Right cardiac atrium (tissue), 5 donors: ENCODE data around the gene ANO3. TPM values are rescaled to one million over a fixed set of nuclear protein-coding genes. Genes with fewer than 3 reads are reported as not detected.

Source experiments
- ATAC-seq, 2 donors: fragments of 200-7000 bp; cut with Tn5 transposase; one replicate each; pipeline versions ENCODE4 v1.8.0 to v1.9.1; 2020; ENCODE audit warnings: moderate library complexity in 2 of 2, mild to moderate bottlenecking in 1 of 2
- DNase-seq, 3 donors: peaks; one replicate each; pipeline ENCODE4 v3.0.0-alpha.2; 2020
- H3K27ac ChIP-seq: one replicate; pipeline ENCODE4 v1.5.1; 2013; ENCODE audit warnings: mild to moderate bottlenecking, low read length, control low read depth, moderate library complexity
- H3K27me3 ChIP-seq: one replicate; pipeline ENCODE4 v1.6.1; 2013; ENCODE audit not compliant: control insufficient read depth, insufficient read depth
- H3K4me1 ChIP-seq: one replicate; pipeline ENCODE4 v1.6.1; 2013; ENCODE audit warnings: low read length; ENCODE audit not compliant: control insufficient read depth, insufficient read depth
- H3K4me3 ChIP-seq: one replicate; pipeline ENCODE4 v1.5.1; 2013; ENCODE audit warnings: low read length, control low read depth
- H3K9me3 ChIP-seq: one replicate; pipeline ENCODE4 v1.6.1; 2013; ENCODE audit warnings: low read length; ENCODE audit not compliant: control insufficient read depth
- WGBS: extraction: QIAGEN DNeasy Blood & Tissue Kit; methylation state at CpG from one replicate; pipeline ENCODE4 v1.1.7; 2013; 5-methylcytosine and 5-hydroxymethylcytosine counted together
- intact Hi-C, 4 donors: fragments of 100-400 bp; cut with DNase I; formaldehyde crosslinking; loops; one replicate each; pipeline versions ENCODE4 v1.11.0 to v1.14.0; 2022 to 2023
- polyA plus RNA-seq: library from polyadenylated mRNA; stranded (reverse); fragments of 200-250 nt; gene quantifications from one replicate; pipeline ENCODE4 v1.2.3, GENCODE V29; 2013
- total RNA-seq, 4 donors: library from RNA; stranded (reverse); fragmentation: NEBNext Ultra II Directional; extraction: Animal tissue kit (Norgen Biotek cat#: 25700); gene quantifications; one replicate each; pipeline ENCODE4 v1.2.1, GENCODE V29; 2021
- donor health status: healthy with polysubstance abuse.
- donor health status: DM: no; HTN: yes; CAD: no.
- donor health status: DM: no; HTN: no; CAD: no.
- donor health status: DM: no; HTN: yes; CAD: no; lungs with severe emphysema.
- donor health status: DM: yes; HTN: yes; CAD: no.

The ANO3 gene
- total and polyA plus RNA-seq, 5 donors, result 0.06 to 1.6 (median 0.35) TPM

- H3K27me3 ChIP-seq, result no peaks in the 10 kb centered on the region
- H3K9me3 ChIP-seq, result no peaks in the 10 kb centered on the region
- H3K4me1 ChIP-seq, result no peaks in the 10 kb centered on the region
- intact Hi-C loops, result no loop called here
- DNase-seq, result no peak
- ATAC-seq, result no peak
- no peak overlapping the region for H3K27ac ChIP-seq
- WGBS, result 78% methylated on average over 1 of the region's 1 CpG
- H3K4me3 ChIP-seq, result no peak overlapping the region
Observed at GRCh38 chr11:26687351-26687750, 355.4 kb downstream of the ANO3 start.

DNA sequence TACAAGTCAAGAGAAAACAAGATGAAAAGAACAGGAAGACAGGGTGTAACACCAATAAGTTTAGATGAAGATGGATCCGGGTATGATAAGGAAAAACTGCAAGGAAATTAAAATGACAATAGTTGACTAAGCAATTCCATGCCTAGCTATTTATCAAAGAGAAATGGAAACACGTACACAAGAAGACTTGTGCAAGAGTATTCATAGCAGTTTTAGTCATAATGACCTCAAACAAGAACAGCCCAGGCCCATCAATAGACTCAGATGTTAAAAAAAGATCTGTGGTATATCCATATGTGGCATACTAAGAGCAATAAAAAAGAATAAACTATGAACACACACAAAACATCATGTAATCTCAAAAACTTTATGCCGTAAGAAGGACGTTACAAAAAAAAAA is 356.8 kb downstream of the ANO3 start:
- 85% methylated on average over 4 of the region's 4 CpGs for WGBS

DNA sequence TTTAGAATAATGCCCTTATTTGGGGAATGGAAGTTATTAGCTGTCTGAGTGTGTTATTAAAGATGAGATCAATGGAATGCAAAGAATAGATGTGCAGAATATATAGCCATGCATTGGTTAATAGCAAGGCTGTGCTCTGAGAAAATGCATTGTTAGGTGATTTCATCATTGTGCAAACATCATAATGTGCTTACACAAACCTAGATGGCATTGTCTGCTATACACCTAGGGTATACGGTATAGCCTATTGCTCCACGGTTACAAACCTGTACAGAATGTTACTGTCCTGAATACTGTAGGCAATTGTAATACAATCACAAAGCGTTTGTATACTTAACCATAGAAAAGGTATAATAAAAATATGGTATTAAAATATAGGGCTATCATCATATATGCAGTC is 364.4 kb downstream of the ANO3 start:
- WGBS, result 87% methylated on average over 3 of the region's 3 CpGs
- DNase-seq (no peak), ATAC-seq (no peak)
- no peaks in the 10 kb centered on the region for H3K27me3 ChIP-seq
- H3K27ac ChIP-seq, result no peak overlapping the region
- H3K4me3 ChIP-seq, result no peak overlapping the region
- H3K4me1 ChIP-seq, result no peaks in the 10 kb centered on the region
- intact Hi-C loops, result no loop called here
- H3K9me3 ChIP-seq, result no peaks in the 10 kb centered on the region

More for the DNA sequence above, 356.8 kb downstream of the ANO3 start:
- Histone ChIP-seq H3K4me1 (no peaks in the 10 kb centered on the region), H3K4me3 (no peak overlapping the region), H3K27ac (no peak overlapping the region), H3K27me3 (no peaks in the 10 kb centered on the region), H3K9me3 (no peaks in the 10 kb centered on the region)
- intact Hi-C loops, result no loop called here
- DNase-seq, result no peak
- no peak for ATAC-seq

DNA sequence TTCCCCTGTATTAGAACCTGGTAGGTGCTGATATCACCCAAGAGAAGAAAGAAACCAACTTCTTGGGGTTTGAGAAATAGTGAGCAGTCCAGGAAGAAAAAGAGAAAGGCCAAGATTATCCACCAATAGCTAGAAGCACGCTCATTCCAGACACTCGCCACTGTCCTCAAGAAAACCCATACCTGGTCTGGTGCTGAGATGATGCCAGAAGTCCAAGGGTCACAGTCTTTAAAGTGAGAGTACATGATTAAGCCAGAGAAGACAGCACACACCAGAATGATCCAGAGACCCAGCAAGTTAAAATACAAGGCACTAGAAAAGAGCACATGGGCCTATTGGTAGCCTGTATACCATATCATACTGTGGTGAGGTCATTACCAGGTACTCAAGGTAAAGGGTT is 366.3 kb downstream of the ANO3 start:
- no peaks in the 10 kb centered on the region for H3K4me1 ChIP-seq
- intact Hi-C loops, result no loop called here
- H3K27me3 ChIP-seq, result no peaks in the 10 kb centered on the region
- no peak for DNase-seq
- no peak for ATAC-seq
- 81% methylated on average over 2 of the region's 2 CpGs for WGBS
- H3K27ac ChIP-seq, result no peak overlapping the region
- H3K4me3 ChIP-seq, result no peak overlapping the region
- no peaks in the 10 kb centered on the region for H3K9me3 ChIP-seq

- no peaks in the 10 kb centered on the region for H3K4me1 ChIP-seq
- ATAC-seq (no peak), DNase-seq (no peak)
- H3K4me3 ChIP-seq, result no peak overlapping the region
- H3K27ac ChIP-seq, result no peak overlapping the region
- intact Hi-C loops, result no loop called here
- 73% methylated on average over 3 of the region's 3 CpGs for WGBS
- no peaks in the 10 kb centered on the region for H3K27me3 ChIP-seq
- H3K9me3 ChIP-seq, result no peaks in the 10 kb centered on the region
Observed at GRCh38 chr11:26700574-26701235, 368.8 kb downstream of the ANO3 start.

DNA sequence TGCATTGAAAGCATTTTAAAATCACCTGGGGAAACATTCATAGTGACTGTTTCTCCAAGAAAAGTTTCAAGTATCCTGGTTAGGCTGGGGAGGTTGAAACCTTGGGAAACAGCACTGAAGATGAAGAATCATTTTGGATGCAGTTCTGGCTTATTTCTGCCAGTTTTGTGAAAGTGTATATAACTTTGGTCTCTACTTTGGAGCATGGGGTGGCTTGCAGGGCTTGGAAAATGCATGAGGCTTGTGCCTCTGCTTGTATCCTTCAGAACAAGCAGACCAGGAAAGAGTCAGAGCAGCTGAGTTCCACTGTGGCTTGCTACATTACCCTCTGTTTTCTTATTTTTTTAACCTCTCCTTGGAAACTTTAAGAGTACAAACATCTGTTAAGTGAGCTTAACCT is 370.5 kb downstream of the ANO3 start:
- Histone ChIP-seq H3K9me3 (no peaks in the 10 kb centered on the region), H3K4me1 (no peaks in the 10 kb centered on the region), H3K27ac (no peak overlapping the region), H3K27me3 (no peaks in the 10 kb centered on the region), H3K4me3 (no peak overlapping the region)
- no peak for DNase-seq
- ATAC-seq, result no peak
- intact Hi-C loops, result no loop called here

GRCh38 chr11:26703411-26704191 is 371.7 kb downstream of the ANO3 start:
- Histone ChIP-seq H3K4me1 (no peaks in the 10 kb centered on the region), H3K27me3 (no peaks in the 10 kb centered on the region), H3K27ac (no peak overlapping the region), H3K9me3 (no peaks in the 10 kb centered on the region), H3K4me3 (no peak overlapping the region)
- intact Hi-C loops, result no loop called here
- DNase-seq (no peak), ATAC-seq (no peak)
- 62% methylated on average over 5 of the region's 5 CpGs for WGBS

DNA sequence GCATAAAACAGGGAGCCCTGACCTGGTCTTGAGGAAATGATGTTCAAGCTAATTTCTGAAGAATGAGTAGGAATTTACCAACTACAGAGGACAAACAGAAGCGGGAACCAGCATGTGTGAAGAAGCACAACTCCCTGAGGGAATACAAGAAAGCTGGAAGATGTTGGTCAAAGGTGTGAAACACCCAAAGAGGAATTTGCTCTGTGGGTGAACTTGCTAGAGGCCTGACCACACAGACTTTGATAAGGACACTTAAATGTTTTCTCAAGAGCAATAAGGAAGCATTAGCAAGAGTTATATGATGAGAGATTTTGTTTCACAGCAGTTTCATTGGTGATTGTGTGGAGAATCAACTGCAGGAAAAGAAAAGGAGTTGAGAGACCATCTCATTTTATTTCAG is 372.3 kb downstream of the ANO3 start:
- Histone ChIP-seq H3K9me3 (no peaks in the 10 kb centered on the region), H3K4me1 (no peaks in the 10 kb centered on the region)
- no peak for ATAC-seq

DNA sequence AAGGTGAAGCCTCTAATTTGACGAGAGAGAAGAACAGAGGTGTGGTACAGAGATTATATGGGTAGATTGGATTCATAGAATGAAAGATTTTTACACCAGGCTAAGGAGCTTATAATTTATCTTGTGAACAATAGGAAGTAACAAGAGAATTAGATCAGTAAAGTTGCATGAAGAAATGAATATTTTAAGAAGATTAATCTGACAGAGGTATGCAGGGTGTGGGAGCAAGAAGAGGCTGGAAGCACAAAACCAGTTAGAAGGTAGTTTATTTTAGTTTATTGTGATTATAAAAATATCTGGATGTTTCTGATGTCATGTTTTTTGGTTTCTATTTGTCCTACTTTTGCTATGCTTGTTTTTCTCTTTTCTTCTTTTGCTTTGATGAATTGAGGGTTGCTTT is 374.3 kb downstream of the ANO3 start:
- ATAC-seq, result no peak
- Histone ChIP-seq H3K9me3 (no peaks in the 10 kb centered on the region), H3K4me3 (no peak overlapping the region), H3K27ac (no peak overlapping the region), H3K4me1 (no peaks in the 10 kb centered on the region), H3K27me3 (no peaks in the 10 kb centered on the region)
- DNase-seq, result no peak
- intact Hi-C loops, result no loop called here
- WGBS, result 77% methylated on average over 1 of the region's 1 CpG

More for the DNA sequence above, 372.3 kb downstream of the ANO3 start:
- Histone ChIP-seq H3K27ac (no peak overlapping the region), H3K27me3 (no peaks in the 10 kb centered on the region), H3K4me3 (no peak overlapping the region)
- peak in 1 of 3 donors; percentile 2 for DNase-seq
- WGBS, result 83% methylated on average over 1 of the region's 1 CpG
- intact Hi-C loops, result no loop called here

GRCh38 chr11:26708736-26709456 is 377.0 kb downstream of the ANO3 start:
- Histone ChIP-seq H3K27ac (no peak overlapping the region), H3K9me3 (no peaks in the 10 kb centered on the region), H3K4me1 (no peaks in the 10 kb centered on the region), H3K4me3 (no peak overlapping the region), H3K27me3 (no peaks in the 10 kb centered on the region)
- ATAC-seq (peak; percentile 41 to 72), DNase-seq (no peak)
- intact Hi-C loops, result no loop called here
- 15% methylated on average over 2 of the region's 2 CpGs for WGBS

DNA sequence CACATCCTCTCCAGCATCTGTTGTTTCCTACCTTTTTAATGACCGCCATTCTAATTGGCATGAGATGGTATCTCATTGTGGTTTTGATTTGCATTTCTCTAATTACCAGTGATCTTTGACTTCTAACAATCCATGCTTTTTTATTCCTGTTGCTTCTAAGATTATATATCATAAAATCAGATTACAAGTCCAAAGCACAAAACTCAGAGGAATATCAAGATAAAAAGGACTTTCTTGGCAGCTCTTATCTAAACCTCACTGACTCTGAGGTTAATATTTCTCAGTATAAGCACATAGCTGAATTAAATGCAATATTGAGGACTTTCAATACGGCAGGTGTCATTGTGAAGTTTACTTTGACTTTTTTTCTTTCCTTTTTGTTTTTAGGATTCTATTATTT is 378.6 kb downstream of the ANO3 start:
- no peaks in the 10 kb centered on the region for H3K4me1 ChIP-seq
- no peak overlapping the region for H3K27ac ChIP-seq
- WGBS, result 90% methylated on average over 2 of the region's 2 CpGs
- intact Hi-C loops, result no loop called here
- DNase-seq (no peak), ATAC-seq (no peak)
- no peaks in the 10 kb centered on the region for H3K27me3 ChIP-seq
- H3K4me3 ChIP-seq, result no peak overlapping the region
- H3K9me3 ChIP-seq, result no peaks in the 10 kb centered on the region
